ENCODE data around the gene HNRNPUL2. TPM values are rescaled to one million over a fixed set of nuclear protein-coding genes. Genes with fewer than 3 reads are reported as not detected.

The HNRNPUL2 gene
- total and polyA plus RNA-seq, 2 of the 8 experiments (the other 6 are each of a cell fraction or from before 2014, with no cell fraction given) = 14.9 to 46.4 TPM

DNA sequence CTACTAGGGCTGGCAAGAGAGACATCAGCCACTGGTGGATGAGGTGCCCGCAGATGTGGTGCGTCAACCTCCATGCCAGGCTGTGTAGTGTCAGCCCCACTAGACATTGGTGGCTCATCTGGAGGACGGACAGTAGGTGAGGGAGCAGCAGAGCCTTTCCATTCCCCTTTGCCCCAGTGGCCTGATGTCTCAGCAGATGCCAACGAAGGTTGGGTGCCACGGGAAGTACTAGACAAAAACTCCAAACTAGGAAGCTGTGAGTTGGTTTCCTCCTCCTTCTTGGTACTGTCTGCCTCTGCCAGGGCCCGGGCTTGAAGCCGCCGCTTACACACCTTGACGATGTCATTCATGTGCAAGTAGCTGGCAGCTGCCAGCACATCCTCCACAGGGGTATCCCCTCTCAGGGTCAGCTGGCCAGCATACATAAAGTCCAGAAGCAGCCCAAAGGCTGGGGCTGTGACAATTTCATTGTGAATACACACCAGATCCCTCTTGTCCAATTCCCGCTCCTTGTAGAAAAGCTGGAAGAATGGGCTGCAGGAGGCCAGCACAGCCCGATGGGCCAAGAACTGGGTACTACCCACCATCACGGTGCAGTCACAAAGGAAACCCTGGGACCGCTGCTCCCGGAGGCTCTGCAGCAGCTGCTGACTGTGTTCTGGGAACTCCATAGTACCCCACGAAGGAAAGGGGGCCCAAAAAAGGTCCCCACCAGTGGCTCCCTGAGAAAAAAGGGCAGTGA is 25.9 kb upstream of the HNRNPUL2 start:
- peak overlapping the region; percentile 96; the same call in 1 of the 2 replicates for H2BK5ac ChIP-seq (ENCODE audit: low read depth, low read length)
- no peak overlapping the region for H2BK120ac ChIP-seq (replicated peaks; ENCODE audit: low read depth, low read length)
- no peak overlapping the region for H2AFZ ChIP-seq (ENCODE audit: low read length)
- FAIRE-seq = no peak
- peak overlapping the region; percentile 63 to 82 for H3K4me2 ChIP-seq (ENCODE audit: insufficient read depth in 1 of 2, low read depth in 2 of 2, low read length in 2 of 2)
- no peaks in the 10 kb centered on the region for H3K9me3 ChIP-seq (ENCODE audit: insufficient read depth in 2 of 2, low read depth in 1 of 2, low read length in 1 of 2)
- peaks cover 14 to 22% of the 10 kb centered on the region in 2 experiments for H4K20me1 ChIP-seq (replicated peaks in 1 of 2; ENCODE audit: control insufficient read depth in 1 of 2, insufficient read depth in 2 of 2, low read length in 2 of 2)
- POLR2A ChIA-PET (ENCODE audit: partially characterized antibody) = interaction anchor here (0.9 to 16.9 kb wide), 28 partner anchors 8 to 179 kb away, joined by 3 to 192 read pairs (median 8); partner anchors contain the start of genes BSCL2, C11orf98, CSKMT and EEF1G
- no peak overlapping the region for H3K56ac ChIP-seq (replicated peaks; ENCODE audit: insufficient read length, low read depth, low read length)
- no peak overlapping the region for H2BK20ac ChIP-seq (ENCODE audit: low read length)
- no peaks in the 10 kb centered on the region; the same call in 1 of the 2 replicates for H3K23me2 ChIP-seq (ENCODE audit: low read depth, low read length)
- H3K4me1 ChIP-seq (replicated peaks in 1 of 4; ENCODE audit: control insufficient read depth in 3 of 4, insufficient read depth in 4 of 4, low read length in 3 of 4) = peaks cover 4 to 7% (median 4%) of the 10 kb centered on the region in 4 experiments
- DNase-seq (ENCODE audit: low read depth in 1 of 2, low spot score in 2 of 2) = no peak
- no peak overlapping the region for H2BK15ac ChIP-seq (ENCODE audit: low read length)
- H4K8ac ChIP-seq (ENCODE audit: extremely low read depth, insufficient read depth, low read length) = no peak overlapping the region
- peaks cover 14 to 34% (median 19%) of the 10 kb centered on the region in 4 experiments for H3K36me3 ChIP-seq (ENCODE audit: control insufficient read depth in 2 of 4, insufficient read depth in 4 of 4, low read length in 3 of 4)
- WGBS, 2 experiments (ENCODE audit: extremely low coverage in 1 of 2, insufficient coverage in 1 of 2, insufficient read length in 1 of 2, insufficient replicate concordance in 2 of 2, low coverage in 1 of 2, low lambda C conversion rate in 2 of 2, missing lambda C conversion rate in 1 of 2) = 92% methylated on average over 15 of the region's 15 CpGs; no CpG with 5 or more reads in 1 of the 2 experiments
- peaks cover 10 to 57% of the 10 kb centered on the region in 2 experiments for H3K79me2 ChIP-seq (ENCODE audit: control insufficient read depth in 1 of 2, insufficient read depth in 2 of 2, low read length in 2 of 2)
- TF ChIP-seq CHD2 (IDR thresholded peaks at IDR 0.05; ENCODE audit: low read length) (no peak), BACH1 (IDR thresholded peaks at IDR 0.05; ENCODE audit: low read length) (no peak), KDM1A (IDR thresholded peaks at IDR 0.05; ENCODE audit: borderline replicate concordance, low read length) (no peak), TAF1 (IDR thresholded peaks at IDR 0.05; ENCODE audit: low read depth, low read length) (no peak), PHF8 (conservative IDR thresholded peaks at IDR 0.05; ENCODE audit: low read depth, low read length) (no peak), TAF7 (optimal IDR thresholded peaks at IDR 0.05; ENCODE audit: borderline replicate concordance, low read depth, low read length) (no peak), GABPA (IDR thresholded peaks at IDR 0.05; ENCODE audit: borderline replicate concordance, insufficient read depth, low read length) (no peak)
- H3K4ac ChIP-seq (replicated peaks; ENCODE audit: insufficient read length, low read depth, low read length) = no peak overlapping the region
- H3K18ac ChIP-seq (ENCODE audit: extremely low read depth, low read length) = no peak overlapping the region
- no peaks in the 10 kb centered on the region for H3K27me3 ChIP-seq (replicated peaks in 1 of 4; ENCODE audit: control insufficient read depth in 3 of 4, extremely low read depth in 1 of 4, insufficient read depth in 3 of 4, low read length in 3 of 4)
- H4K91ac ChIP-seq (replicated peaks; ENCODE audit: insufficient read length, low read length) = no peak overlapping the region
- H3K23ac ChIP-seq (ENCODE audit: insufficient read length) = no peak overlapping the region
- no peak overlapping the region; the same call in 1 of the 2 replicates for H2BK12ac ChIP-seq (ENCODE audit: low read depth, low read length)
- CTCF ChIA-PET (ENCODE audit: partially characterized antibody) = interaction anchor here (0.6 to 5.4 kb wide), 14 partner anchors 9 to 159 kb away, joined by 3 to 48 read pairs (median 4); partner anchors contain the start of genes HNRNPUL2, POLR2G, TAF6L and TMEM179B
- H3K14ac ChIP-seq (ENCODE audit: insufficient read length) = no peak overlapping the region
- H4K5ac ChIP-seq (ENCODE audit: insufficient read length, low read depth, low read length) = no peak overlapping the region
- no peak overlapping the region for H2AK5ac ChIP-seq (ENCODE audit: low read depth, low read length)
- peak overlapping the region; percentile 74 to 89 (median 82); a peak in 6 of 8 replicates for H3K4me3 ChIP-seq (ENCODE audit: extremely low read depth in 1 of 4, insufficient read depth in 2 of 4, low read depth in 3 of 4, low read length in 4 of 4)
- peak overlapping the region; percentile 0; the same call in 1 of the 2 replicates for H3K27ac ChIP-seq (ENCODE audit: low read depth, low read length)
- H3K9ac ChIP-seq (replicated peaks in 1 of 4; ENCODE audit: extremely low read depth in 1 of 4, low read depth in 3 of 4, low read length in 3 of 4) = peak overlapping the region in 2 of 4 experiments; percentile 18 to 29; a peak in 2 of 7 replicates
- H3K79me1 ChIP-seq (ENCODE audit: low read depth, low read length) = peaks cover 16% of the 10 kb centered on the region
